Prostate gland (tissue), 2 donors: ENCODE results near the gene LPP. TPM values are rescaled to one million over a fixed set of nuclear protein-coding genes. Genes with fewer than 3 reads are reported as not detected.

Experiments
- DNase-seq: peaks from one replicate; pipeline ENCODE4 v3.0.0-alpha.2; 2019; ENCODE audit warnings: low spot score
- H3K27ac ChIP-seq, 2 donors: fragments of 200-600 bp; sonication (generic); 2 replicates each; pipeline ENCODE4 v1.5.1; 2017 to 2019
- H3K27me3 ChIP-seq: fragments of 200-600 bp; sonication (generic); replicated peaks from 2 replicates; pipeline ENCODE4 v1.5.1; 2019; ENCODE audit not compliant: insufficient read depth
- H3K36me3 ChIP-seq, 2 donors: fragments of 200-600 bp; sonication (generic); 1 replicate in 1 of 2; 2 replicates in 1 of 2; pipeline versions ENCODE4 v1.5.1 to v1.8.1; 2017 to 2019
- H3K4me1 ChIP-seq: fragments of 200-600 bp; sonication (generic); replicated peaks from 2 replicates; pipeline ENCODE4 v1.5.1; 2019
- H3K4me3 ChIP-seq, 2 donors: fragments of 200-600 bp; sonication (generic); 2 replicates each; pipeline ENCODE4 v1.5.1; 2017 to 2019
- H3K9me3 ChIP-seq: fragments of 200-600 bp; sonication (generic); 2 replicates; pipeline ENCODE4 v1.5.1; 2017
- CTCF ChIP-seq, 4 experiments: fragments of 200-600 bp in 2 of 4; fragments of 450-650 bp in 2 of 4; sonication (generic) in 2 of 4; IDR thresholded peaks; 1 replicate in 3 of 4; 2 replicates in 1 of 4; pipeline ENCODE4 v1.5.1; 2016 to 2019; ENCODE audit warnings: antibody characterized with exemption in 4 of 4, mild to moderate bottlenecking in 2 of 4, moderate library complexity in 2 of 4
- POLR2A ChIP-seq: fragments of 450-650 bp; IDR thresholded peaks from one replicate; pipeline ENCODE4 v1.6.1; 2016; ENCODE audit warnings: antibody characterized with exemption, mild to moderate bottlenecking
- POLR2AphosphoS5 ChIP-seq: sonication (generic); formaldehyde crosslinking; IDR thresholded peaks from one replicate; pipeline ENCODE4 v1.6.1; 2017; ENCODE audit warnings: antibody characterized with exemption
- WGBS: methylation state at CpG from one replicate; pipeline ENCODE4 v1.1.5; 2018; 5-methylcytosine and 5-hydroxymethylcytosine counted together
- intact Hi-C: fragments of 100-400 bp; cut with DNase I; formaldehyde crosslinking; loops from one replicate; pipeline ENCODE4 v1.14.2; 2022
- total RNA-seq, 2 donors: library from RNA; depleted of rRNA; stranded (reverse); fragments of >200 nt; gene quantifications; one replicate each; pipeline ENCODE4 v1.1.0, GENCODE V29; 2016

The LPP gene
- total RNA-seq, 2 donors from 2014 or later: 219 to 248 TPM

- Histone ChIP-seq H3K27me3 (no peaks in the 10 kb centered on the region), H3K4me3 (no peak overlapping the region), H3K36me3 (no peaks in the 10 kb centered on the region), H3K27ac (no peak overlapping the region), H3K9me3 (no peaks in the 10 kb centered on the region), H3K4me1 (no peaks in the 10 kb centered on the region)
- TF ChIP-seq POLR2A: no peak
- TF ChIP-seq CTCF (IDR thresholded peaks at IDR 0.05): no peak
- TF ChIP-seq POLR2AphosphoS5: no peak
- intact Hi-C loops: no loop called here
- WGBS: 93% methylated on average over 1 of the region's 1 CpG
- DNase-seq: no peak
Measured at GRCh38 chr3:188506446-188506845, 352.5 kb downstream of the LPP start.

- intact Hi-C loops: no loop called here
- DNase-seq: no peak
- Histone ChIP-seq H3K36me3 (no peaks in the 10 kb centered on the region), H3K27me3 (no peaks in the 10 kb centered on the region), H3K27ac (no peak overlapping the region), H3K4me3 (no peak overlapping the region), H3K9me3 (no peaks in the 10 kb centered on the region), H3K4me1 (no peaks in the 10 kb centered on the region)
- WGBS: 71% methylated on average over 5 of the region's 5 CpGs
- no peak for TF ChIP-seq POLR2A
- no peak for TF ChIP-seq CTCF (IDR thresholded peaks at IDR 0.05)
- no peak for TF ChIP-seq POLR2AphosphoS5
Measured at GRCh38 chr3:188507244-188507720, 353.3 kb downstream of the LPP start.

- DNase-seq: no peak
- no peak for TF ChIP-seq POLR2AphosphoS5
- TF ChIP-seq CTCF (IDR thresholded peaks at IDR 0.05): no peak
- TF ChIP-seq POLR2A: no peak
- 83% methylated on average over 6 of the region's 6 CpGs for WGBS
- intact Hi-C loops: no loop called here
- H3K9me3 ChIP-seq: no peaks in the 10 kb centered on the region
- no peaks in the 10 kb centered on the region for H3K27me3 ChIP-seq
- no peaks in the 10 kb centered on the region for H3K36me3 ChIP-seq
- no peak overlapping the region for H3K27ac ChIP-seq
- H3K4me1 ChIP-seq: no peaks in the 10 kb centered on the region
- no peak overlapping the region for H3K4me3 ChIP-seq
Measured at GRCh38 chr3:188508454-188508853, 354.5 kb downstream of the LPP start.

- H3K36me3 ChIP-seq: no peaks in the 10 kb centered on the region
- TF ChIP-seq POLR2A: no peak
- no peaks in the 10 kb centered on the region for H3K27me3 ChIP-seq
- no peak overlapping the region for H3K27ac ChIP-seq
- no peak overlapping the region for H3K4me3 ChIP-seq
- H3K4me1 ChIP-seq: no peaks in the 10 kb centered on the region
- H3K9me3 ChIP-seq: no peaks in the 10 kb centered on the region
- intact Hi-C loops: no loop called here
- 73% methylated on average over 3 of the region's 3 CpGs for WGBS
- DNase-seq: no peak
Measured at GRCh38 chr3:188509316-188509715, 355.4 kb downstream of the LPP start.

GRCh38 chr3:188510366-188510765 lies 356.4 kb downstream of the LPP start:
- intact Hi-C loops: no loop called here
- TF ChIP-seq POLR2A (no peak), CTCF (IDR thresholded peaks at IDR 0.05) (no peak), POLR2AphosphoS5 (no peak)
- 65% methylated on average over 3 of the region's 3 CpGs for WGBS
- no peak for DNase-seq
- Histone ChIP-seq H3K4me3 (no peak overlapping the region), H3K27ac (no peak overlapping the region), H3K36me3 (no peaks in the 10 kb centered on the region), H3K27me3 (no peaks in the 10 kb centered on the region), H3K9me3 (no peaks in the 10 kb centered on the region), H3K4me1 (no peaks in the 10 kb centered on the region)
